Kidney (tissue), 2 donors: ENCODE results near the gene ZNF33B. TPM values are rescaled to one million over a fixed set of nuclear protein-coding genes. Genes with fewer than 3 reads are reported as not detected.

Source experiments
- polyA plus RNA-seq: library from polyadenylated mRNA; stranded (reverse); fragments of 350-450 nt; fragmentation: Illumina TruSeq; extraction: RNeasy Lipid Tissue Mini Kit (QIAGEN cat#74804); gene quantifications from one replicate; pipeline ENCODE4 v1.2.3, GENCODE V29; 2014; ENCODE audit warnings: low read depth, low replicate concordance; ENCODE audit not compliant: insufficient read depth
- total RNA-seq: library from RNA; stranded (reverse); fragmentation: NEBNext Ultra II Directional; extraction: Animal tissue kit (Norgen Biotek cat#: 25700); gene quantifications from one replicate; pipeline ENCODE4 v1.2.1, GENCODE V29; 2021
- donor health status: DM: yes; HTN: yes; CAD: no.

The ZNF33B gene
- total and polyA plus RNA-seq, 2 donors from 2014 or later: 15.5 to 47.0 TPM

Other genes starting within 250 kb of the ZNF33B start
- 14.1 TPM for gene BMS1, start 144.2 kb upstream of the ZNF33B start, total RNA-seq
- 6.0 TPM for gene BMS1, start 144.2 kb upstream of the ZNF33B start, polyA plus RNA-seq